GM19438 (cell line): ENCODE results near the gene ATR.
"Not testable (repeated sequence)": the region's sequence is repeated elsewhere in the genome, so short reads cannot be mapped to it uniquely, and the experiment has no call there.

Experiments
- ATAC-seq: cut with Tn5 transposase; IDR thresholded peaks from one replicate; pipeline ENCODE4 v1.9.1; 2021; ENCODE audit warnings: low read depth; ENCODE audit not compliant: unreplicated experiment

ATR gene

GRCh38 chr3:142595581-142595950 is 17.0 kb upstream of the ATR start:
- ATAC-seq = no peak

GRCh38 chr3:142595141-142595540 is 16.6 kb upstream of the ATR start:
- no peak for ATAC-seq

GRCh38 chr3:142592268-142592667 is 13.7 kb upstream of the ATR start:
- not testable (repeated sequence) for ATAC-seq

GRCh38 chr3:142588703-142589102 is 10.2 kb upstream of the ATR start:
- no peak for ATAC-seq

DNA sequence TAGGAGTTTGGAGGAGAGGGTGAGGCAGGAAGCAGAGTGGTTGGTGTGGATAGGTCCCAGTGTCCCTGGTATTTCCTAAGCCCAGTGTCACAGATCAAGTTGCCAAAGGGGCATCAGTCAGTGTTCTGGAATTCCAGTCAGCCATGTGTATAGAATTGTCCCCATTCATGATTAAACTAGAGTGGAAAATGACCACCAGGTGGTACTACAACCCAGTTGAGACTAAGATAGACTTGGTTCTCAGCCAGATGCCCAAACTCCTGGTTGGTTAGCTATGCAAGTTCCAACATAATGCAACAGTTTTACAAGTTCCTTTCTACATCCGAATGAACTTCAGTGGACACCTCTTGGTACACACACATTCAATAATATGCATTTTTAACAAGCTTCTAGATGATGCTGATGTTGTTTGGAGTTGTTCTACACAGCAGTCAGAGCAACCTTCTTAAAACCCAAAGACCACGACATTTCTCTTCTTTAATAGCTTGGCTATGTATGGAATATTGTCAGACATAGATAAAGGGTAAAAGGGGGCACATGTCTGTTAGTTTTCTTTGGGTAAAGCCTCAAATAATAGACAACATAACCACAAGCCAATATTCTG is 8.4 kb upstream of the ATR start:
- ATAC-seq = no peak

DNA sequence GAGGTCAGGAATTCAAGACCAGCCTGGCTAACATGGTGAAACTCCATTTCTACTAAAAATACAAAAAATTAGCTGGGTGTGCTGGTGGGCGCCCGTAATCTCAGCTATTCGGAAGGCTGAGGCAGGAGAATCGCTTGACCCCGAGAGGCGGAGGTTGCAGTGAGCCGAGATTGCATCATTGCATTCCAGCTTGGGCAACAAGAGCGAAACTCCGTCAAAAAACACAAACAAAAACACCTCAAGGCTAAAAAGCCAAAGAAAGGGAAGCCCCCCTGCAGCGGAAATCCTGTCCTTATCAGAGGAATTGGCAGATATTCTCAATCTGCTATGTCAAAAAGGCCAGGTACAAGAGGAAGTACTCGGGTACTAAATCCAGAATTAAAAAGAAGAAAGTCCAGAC is 2.5 kb upstream of the ATR start:
- ATAC-seq = not testable (repeated sequence)

DNA sequence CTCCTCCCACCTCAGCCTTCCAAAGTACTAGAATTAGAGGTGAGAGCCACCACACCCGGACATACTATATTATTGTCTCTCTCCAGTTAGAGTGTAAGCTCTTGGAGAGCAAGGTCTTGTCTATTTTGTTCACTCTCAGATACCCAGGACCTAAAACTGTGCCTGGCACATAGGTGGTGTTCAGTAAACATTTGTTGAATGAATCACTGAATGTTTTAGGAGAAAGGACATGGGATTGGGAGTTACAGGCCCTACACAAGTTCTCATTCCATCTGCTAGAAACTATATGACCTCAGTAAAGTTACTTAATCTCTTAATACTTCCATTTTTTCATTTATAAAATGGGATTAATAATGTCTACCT is 1.5 kb upstream of the ATR start:
- no peak for ATAC-seq

- no peak for ATAC-seq
Observed at GRCh38 chr3:142577696-142578328, 721 bp downstream of the ATR start.

GRCh38 chr3:142576792-142577191 is 1.7 kb downstream of the ATR start:
- ATAC-seq = no peak

DNA sequence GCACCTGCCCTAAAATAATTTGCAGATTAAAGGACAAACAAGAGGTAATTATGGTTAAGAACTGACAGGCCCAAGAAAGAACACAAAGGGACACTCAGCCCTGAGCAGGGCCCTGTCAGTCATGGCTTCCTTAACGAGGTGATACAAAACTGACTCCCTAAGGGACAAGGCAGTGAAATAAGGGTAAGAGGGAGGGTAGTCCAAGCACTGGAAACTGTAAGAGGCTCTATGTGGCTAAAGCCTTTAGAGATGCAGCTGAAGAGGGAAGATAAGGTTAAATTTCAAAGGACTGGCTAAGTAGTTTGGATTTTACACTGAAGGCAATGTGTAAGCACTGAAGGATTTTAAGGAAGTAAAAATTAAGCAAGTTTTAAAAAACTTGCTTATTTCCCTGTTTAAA is 3.9 kb downstream of the ATR start:
- ATAC-seq = no peak

- ATAC-seq = not testable (repeated sequence)
Observed at GRCh38 chr3:142574223-142574622, 4.3 kb downstream of the ATR start.

GRCh38 chr3:142569422-142569821 is 9.1 kb downstream of the ATR start:
- not testable (repeated sequence) for ATAC-seq

DNA sequence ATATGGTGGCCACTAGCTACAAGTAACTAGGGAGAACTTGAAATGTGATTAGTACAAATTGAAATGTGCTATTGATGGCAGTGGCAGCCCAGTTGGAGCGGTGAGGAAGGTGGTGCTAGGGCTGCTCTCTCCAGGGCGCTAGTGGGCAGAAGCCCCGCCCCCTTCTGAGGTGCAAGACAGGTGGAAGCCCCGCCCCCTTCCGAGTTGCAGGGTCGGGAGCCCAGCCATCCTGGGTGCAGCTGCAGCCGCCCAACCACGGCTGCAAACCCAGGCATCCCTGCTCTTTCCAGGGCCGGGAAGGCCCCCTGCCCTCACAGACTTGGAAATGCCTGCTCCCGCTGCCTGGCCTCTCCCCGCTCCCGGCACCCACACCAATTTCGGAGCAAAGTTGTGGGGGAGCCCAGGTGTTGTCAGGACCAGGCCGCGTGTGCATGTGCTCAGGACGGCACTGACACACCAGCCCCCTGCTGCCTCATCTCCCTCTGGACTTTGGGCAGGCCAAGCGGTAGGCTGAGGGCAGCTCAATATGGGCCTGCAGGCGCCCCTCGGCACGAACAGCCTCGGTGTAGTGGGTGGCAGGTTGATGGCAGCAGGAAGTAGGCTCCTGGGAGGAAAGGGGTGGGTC is 10.0 kb downstream of the ATR start:
- no peak for ATAC-seq

- no peak for ATAC-seq
Observed at GRCh38 chr3:142566096-142566495, 12.4 kb downstream of the ATR start.

GRCh38 chr3:142563496-142563997 is 15.0 kb downstream of the ATR start:
- no peak for ATAC-seq

DNA sequence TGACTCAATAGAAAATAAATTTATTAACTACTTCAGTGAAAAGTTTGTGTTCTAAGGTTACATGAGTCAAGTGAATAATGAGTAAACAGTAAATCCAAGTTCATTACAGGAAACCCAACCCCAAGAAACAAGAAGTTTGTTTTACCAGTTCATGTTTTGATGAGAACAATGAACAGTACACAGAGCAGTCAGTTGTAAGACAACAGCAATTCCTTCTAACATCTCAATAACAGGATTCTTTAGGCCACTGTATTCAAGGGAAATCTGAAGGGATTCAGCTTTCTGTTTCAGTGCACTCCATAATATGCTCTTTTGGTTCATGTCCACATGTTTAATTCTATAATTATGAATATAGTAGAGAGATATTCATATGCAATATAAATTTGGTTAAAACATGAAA is 18.4 kb downstream of the ATR start:
- ATAC-seq = no peak

GRCh38 chr3:142553741-142554140 is 24.8 kb downstream of the ATR start:
- no peak for ATAC-seq

DNA sequence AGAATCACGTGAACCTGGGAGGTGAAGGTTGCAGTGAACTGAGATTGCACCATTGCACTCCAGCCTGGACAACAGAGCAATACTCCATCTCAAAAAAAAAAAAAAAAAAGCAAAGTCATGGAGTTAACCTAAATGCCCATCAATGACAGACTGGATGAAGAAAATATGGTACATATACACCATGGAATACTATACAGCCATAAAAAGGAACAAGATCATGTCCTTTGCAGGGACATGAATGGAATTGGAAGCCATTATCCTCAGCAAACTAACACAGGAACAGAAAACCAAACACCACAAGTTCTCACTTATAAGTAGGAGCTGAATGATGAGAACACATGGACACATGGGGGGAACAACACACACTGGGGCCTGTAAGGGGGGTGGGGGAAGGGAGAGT is 26.0 kb downstream of the ATR start:
- not testable (repeated sequence) for ATAC-seq

DNA sequence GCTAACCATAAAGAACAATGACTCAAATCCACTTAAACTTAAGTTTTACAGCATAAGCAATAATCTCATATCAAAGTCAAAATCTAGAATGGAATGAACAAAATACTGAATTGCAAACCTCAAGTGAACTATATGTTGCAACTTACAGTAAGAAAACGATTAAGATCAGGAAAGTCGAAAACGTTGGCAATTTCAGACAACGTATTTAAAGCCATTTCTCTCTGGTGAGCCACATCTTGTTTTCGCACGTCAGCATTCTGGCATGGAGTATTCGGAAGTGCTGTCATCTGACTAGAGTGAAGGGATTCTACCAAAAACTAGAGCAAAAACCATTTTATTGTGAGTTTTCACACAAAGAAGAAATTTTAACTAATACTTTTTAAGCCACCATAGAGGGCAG is 28.5 kb downstream of the ATR start:
- ATAC-seq = no peak

GRCh38 chr3:142543307-142543706 is 35.2 kb downstream of the ATR start:
- no peak for ATAC-seq

DNA sequence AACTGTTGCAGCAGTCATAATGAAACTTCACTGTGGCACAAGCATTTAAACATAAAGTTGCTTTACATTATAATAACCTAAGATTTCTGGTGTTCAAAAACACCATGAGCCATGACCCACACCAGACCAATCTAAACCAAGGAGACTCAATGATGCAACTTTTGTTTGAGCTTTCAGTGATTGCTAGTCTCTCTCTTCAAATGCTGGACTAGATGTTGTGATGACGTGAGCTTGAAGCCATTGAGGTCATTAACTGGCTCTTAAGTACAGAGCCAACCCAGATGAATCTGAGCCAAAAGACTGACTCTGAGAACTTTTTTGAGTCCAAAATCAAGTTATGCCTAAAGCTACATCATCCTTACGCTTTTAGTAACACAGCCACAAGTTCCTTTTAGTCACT is 36.5 kb downstream of the ATR start:
- ATAC-seq = no peak

DNA sequence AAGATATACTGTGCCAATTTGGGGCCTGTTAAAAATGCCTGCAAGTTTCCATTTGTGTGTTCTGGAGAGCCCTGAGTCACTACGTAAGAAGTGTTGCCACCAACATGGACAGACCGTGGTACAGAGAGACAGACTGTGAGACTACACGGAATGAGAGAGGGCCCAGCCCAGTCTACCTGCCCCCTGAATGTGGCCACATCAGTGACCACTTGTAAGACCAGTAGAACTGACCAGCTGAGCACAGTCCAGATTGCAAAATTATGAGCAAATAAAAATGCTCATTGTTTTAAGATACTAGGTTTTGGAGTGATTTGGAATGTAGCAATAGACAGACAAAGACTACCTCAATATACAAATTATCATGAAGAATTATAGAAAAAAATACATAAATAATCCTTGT is 42.0 kb downstream of the ATR start:
- ATAC-seq = no peak
